Heart left ventricle (tissue), 16 donors: ENCODE measurements around the gene MRPL46. TPM values are rescaled to one million over a fixed set of nuclear protein-coding genes. Genes with fewer than 3 reads are reported as not detected.
"Not testable (repeated sequence)": the region's sequence is repeated elsewhere in the genome, so short reads cannot be mapped to it uniquely, and the experiment has no call there.

Source experiments
- ATAC-seq, 4 donors: fragments of 200-7000 bp; cut with Tn5 transposase; one replicate each; pipeline ENCODE4 v1.9.1; 2020 to 2022; ENCODE audit warnings: moderate library complexity in 4 of 4, mild to moderate bottlenecking in 3 of 4, moderate number of reproducible peaks in 1 of 4
- DNase-seq, 5 donors: peaks; one replicate each; pipeline ENCODE4 v3.0.0-alpha.2; 2020
- H3K27ac ChIP-seq, 12 donors: fragments of 200-600 bp; sonication (generic) in 4 of 12; one replicate each; pipeline versions ENCODE4 v1.5.0 to v1.8.0; 2016 to 2022; ENCODE audit warnings: mild to moderate bottlenecking in 2 of 12
- H3K27me3 ChIP-seq, 9 donors: fragments of 200-600 bp; sonication (generic) in 2 of 9; one replicate each; pipeline versions ENCODE4 v1.5.1 to v1.8.0; 2016 to 2022; ENCODE audit warnings: mild to moderate bottlenecking in 3 of 9
- H3K36me3 ChIP-seq, 9 donors: fragments of 200-600 bp; sonication (generic) in 2 of 9; one replicate each; pipeline versions ENCODE4 v1.5.0 to v1.8.0; 2018 to 2022; ENCODE audit warnings: mild to moderate bottlenecking in 2 of 9
- H3K4me1 ChIP-seq, 12 donors: fragments of 200-600 bp; sonication (generic) in 4 of 12; one replicate each; pipeline versions ENCODE4 v1.5.0 to v1.8.0; 2016 to 2022; ENCODE audit warnings: mild to moderate bottlenecking in 3 of 12
- H3K4me3 ChIP-seq, 12 donors: fragments of 200-600 bp; sonication (generic) in 4 of 12; one replicate each; pipeline versions ENCODE4 v1.5.0 to v1.8.0; 2017 to 2022; ENCODE audit warnings: mild to moderate bottlenecking in 9 of 12, moderate library complexity in 4 of 12
- H3K9me3 ChIP-seq, 12 donors: fragments of 200-600 bp; sonication (generic) in 4 of 12; one replicate each; pipeline versions ENCODE4 v1.5.0 to v1.8.0; 2016 to 2022; ENCODE audit warnings: mild to moderate bottlenecking in 1 of 12
- CTCF ChIP-seq, 12 donors: fragments of 200-600 bp; sonication (generic) in 4 of 12; IDR thresholded peaks; one replicate each; pipeline versions ENCODE4 v1.5.0 to v1.8.0; 2018 to 2022; ENCODE audit warnings: antibody characterized with exemption in 12 of 12, mild to moderate bottlenecking in 5 of 12
- POLR2A ChIP-seq, 2 donors: fragments of 450-650 bp; IDR thresholded peaks; one replicate each; pipeline ENCODE4 v1.6.1; 2017; ENCODE audit warnings: antibody characterized with exemption in 2 of 2, mild to moderate bottlenecking in 2 of 2, moderate library complexity in 2 of 2
- WGBS, 4 donors: extraction: QIAGEN DNeasy Blood & Tissue Kit in 2 of 4; methylation state at CpG; one replicate each; pipeline versions ENCODE4 v1.1.5 to v1.1.7; 2013 to 2018; 5-methylcytosine and 5-hydroxymethylcytosine counted together
- intact Hi-C, 10 donors: fragments of 100-400 bp; cut with DNase I; formaldehyde crosslinking; loops; one replicate each; pipeline versions ENCODE4 v1.11.1 to v1.14.2; 2022
- polyA plus RNA-seq, 2 donors: library from polyadenylated mRNA; stranded (reverse); fragments of 200-250 nt; gene quantifications; one replicate each; pipeline ENCODE4 v1.2.3, GENCODE V29; 2013
- total RNA-seq, 9 donors: library from RNA; depleted of rRNA in 2 of 9; stranded (reverse); fragments of >200 nt in 2 of 9; fragmentation: NEBNext Ultra II Directional in 3 of 9; extraction: Animal tissue kit (Norgen Biotek cat#: 25700) in 3 of 9; gene quantifications; one replicate each; pipeline versions ENCODE4 v1.1.0 to v1.2.4, GENCODE V29; 2016 to 2023
- donor health status: ischemic (EF 13 %, LVEDD 7.1; RV severe dilation, severe dysfunction).
- donor health status: healthy with polysubstance abuse.
- donor health status: DM: no; HTN: yes; CAD: no.
- donor health status: DM: no; HTN: no; CAD: no.
- donor health status: ischemic (EF 25% LVEDD 6.9; RV normal size, moderate dysfunction).
- donor health status: ischemic (EF 25% LVEDD 5.7; RV mildly dilated, moderate dysfunction).
- donor health status: healthy.
- donor health status: DM: yes; HTN: yes; CAD: no.
- donor health status: ischemic (EF 35%, LVEDD 5.7; RV mildly dilated, moderate dysfunction).
- donor health status: nonischemic (EF 11% LVEDD 7.7; RV severe dilation, severe dysfunction).
- donor health status: DM: yes; HTN: yes; CAD: no.
- donor health status: PGD.
- donor health status: ischemic (EF 29% LVEDD 5.4; RV normal size, mild dysfunction).
- donor health status: nonischemic (EF 23%, LVEDD 6.1; RV moderate dilation, normal function).

MRPL46 gene
- total and polyA plus RNA-seq, 11 donors, result 40.7 to 113 (median 79.5) TPM

- WGBS, 4 donors, result 50 to 81% (median 71%) methylated on average over 1 of the region's 1 CpG
- H3K36me3 ChIP-seq, result no peaks in the 10 kb centered on the region
- H3K27ac ChIP-seq, result no peak overlapping the region
- intact Hi-C loops, result loop anchor here in 7 of 10 donors (5.0 to 10.0 kb wide), 3 partner anchors 110 to 200 kb away; no protein-coding TSS in a partner anchor
- no peaks in the 10 kb centered on the region for H3K4me1 ChIP-seq
- H3K9me3 ChIP-seq, result peaks cover 0 to 27% (median 3%) of the 10 kb centered on the region in 12 donors
- DNase-seq (no peak), ATAC-seq (no peak)
- TF ChIP-seq POLR2A (IDR thresholded peaks at IDR 0.05) (no peak), CTCF (IDR thresholded peaks at IDR 0.05) (no peak)
- no peak overlapping the region for H3K4me3 ChIP-seq
- H3K27me3 ChIP-seq, result no peaks in the 10 kb centered on the region
These were observed 20.0 kb downstream of the MRPL46 start for GRCh38 chr15:88447206-88447605.

- intact Hi-C loops, result loop anchor here in 6 of 10 donors (10.0 kb wide), 1 partner anchor 166 kb away; no protein-coding TSS in a partner anchor
- Histone ChIP-seq H3K27me3 (peaks cover 0 to 40% (median 0%) of the 10 kb centered on the region in 9 donors), H3K4me3 (no peak overlapping the region), H3K36me3 (no peaks in the 10 kb centered on the region), H3K27ac (no peak overlapping the region), H3K9me3 (peaks cover 0 to 27% (median 3%) of the 10 kb centered on the region in 12 donors), H3K4me1 (no peaks in the 10 kb centered on the region)
- TF ChIP-seq CTCF (IDR thresholded peaks at IDR 0.05) (no peak), POLR2A (IDR thresholded peaks at IDR 0.05) (no peak)
- no peak for ATAC-seq
- no peak for DNase-seq
- 74 to 96% (median 84%) methylated on average over 2 of the region's 2 CpGs for WGBS, 4 donors
These were observed 26.0 kb downstream of the MRPL46 start for GRCh38 chr15:88441076-88441730.

GRCh38 chr15:88440021-88440420 is 27.2 kb downstream of the MRPL46 start:
- no peak for TF ChIP-seq CTCF (IDR thresholded peaks at IDR 0.05)
- no peak for TF ChIP-seq POLR2A (IDR thresholded peaks at IDR 0.05)
- no peaks in the 10 kb centered on the region for H3K4me1 ChIP-seq
- no peak for ATAC-seq
- 72 to 88% (median 79%) methylated on average over 1 of the region's 1 CpG for WGBS, 4 donors
- no peak overlapping the region for H3K4me3 ChIP-seq
- H3K27ac ChIP-seq, result no peak overlapping the region
- peaks cover 0 to 23% (median 3%) of the 10 kb centered on the region in 12 donors for H3K9me3 ChIP-seq
- H3K27me3 ChIP-seq, result peaks cover 0 to 43% (median 0%) of the 10 kb centered on the region in 9 donors
- no peak for DNase-seq
- intact Hi-C loops, result loop anchor here in 6 of 10 donors (10.0 kb wide), 1 partner anchor 165 kb away; no protein-coding TSS in a partner anchor
- H3K36me3 ChIP-seq, result no peaks in the 10 kb centered on the region

GRCh38 chr15:88438181-88438580 is 29.0 kb downstream of the MRPL46 start:
- 77 to 87% (median 81%) methylated on average over 5 of the region's 5 CpGs for WGBS, 4 donors
- no peaks in the 10 kb centered on the region for H3K36me3 ChIP-seq
- H3K27ac ChIP-seq, result no peak overlapping the region
- intact Hi-C loops, result no loop called here
- H3K4me3 ChIP-seq, result no peak overlapping the region
- DNase-seq (no peak), ATAC-seq (no peak)
- H3K27me3 ChIP-seq, result peaks cover 0 to 43% (median 0%) of the 10 kb centered on the region in 9 donors
- H3K9me3 ChIP-seq, result peaks cover 0 to 4% (median 0%) of the 10 kb centered on the region in 12 donors
- no peaks in the 10 kb centered on the region for H3K4me1 ChIP-seq
- TF ChIP-seq CTCF (IDR thresholded peaks at IDR 0.05), result no peak
- no peak for TF ChIP-seq POLR2A (IDR thresholded peaks at IDR 0.05)

GRCh38 chr15:88434106-88434505 is 33.1 kb downstream of the MRPL46 start:
- H3K4me1 ChIP-seq, H3K4me3 ChIP-seq, H3K9me3 ChIP-seq, H3K36me3 ChIP-seq, H3K27ac ChIP-seq, DNase-seq, intact Hi-C loops, ATAC-seq: not testable (repeated sequence)
- peaks cover 0 to 27% (median 0%) of the 10 kb centered on the region in 9 donors for H3K27me3 ChIP-seq
- 63 to 72% (median 69%) methylated on average over 5 of the region's 5 CpGs for WGBS, 4 donors
